Measurements from ENCODE around the gene VIPR2.
"Not testable (repeated sequence)": the region's sequence is repeated elsewhere in the genome, so short reads cannot be mapped to it uniquely, and the experiment has no call there.

The VIPR2 gene

DNA sequence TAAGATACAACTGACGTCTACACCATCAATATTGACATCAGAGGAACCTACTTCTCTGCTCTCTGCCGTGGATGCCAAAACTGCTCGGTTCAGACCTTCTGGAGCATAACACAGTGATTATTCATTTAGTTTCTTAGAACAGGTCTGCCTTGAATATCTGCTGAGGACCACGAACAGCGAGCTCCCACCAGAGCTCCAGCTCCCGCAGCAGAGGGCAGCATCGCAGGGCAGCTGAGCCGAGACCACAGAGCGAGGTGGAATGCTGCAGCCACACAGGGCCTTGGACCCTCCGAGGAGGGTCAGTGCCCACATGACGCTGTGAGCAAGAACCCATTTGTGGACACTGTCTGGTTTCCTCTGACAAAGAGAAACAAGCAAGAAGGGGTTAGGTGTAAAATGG, 6.8 kb downstream of the VIPR2 start:
- DNase-seq: no peak

DNA sequence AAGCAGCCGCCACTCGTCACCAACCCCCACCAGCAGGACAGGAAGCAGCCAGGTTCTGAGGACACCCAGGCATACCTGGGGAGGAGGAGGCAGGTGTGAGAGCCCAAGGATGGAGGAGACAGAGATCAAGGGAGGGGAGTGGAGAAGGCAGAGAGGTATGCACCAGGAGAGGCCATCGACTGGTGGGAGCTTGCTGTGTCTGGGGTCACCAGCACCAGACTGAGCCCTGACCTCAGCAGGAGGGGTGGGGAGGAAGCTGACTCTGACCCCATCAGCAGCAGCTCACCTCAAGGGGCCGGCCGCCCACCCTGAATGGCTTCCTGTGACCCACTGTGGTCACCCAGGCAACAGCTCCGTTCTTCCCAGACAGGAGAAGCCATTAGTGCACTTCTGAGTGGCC, 7.8 kb downstream of the VIPR2 start:
- DNase-seq: no peak

DNA sequence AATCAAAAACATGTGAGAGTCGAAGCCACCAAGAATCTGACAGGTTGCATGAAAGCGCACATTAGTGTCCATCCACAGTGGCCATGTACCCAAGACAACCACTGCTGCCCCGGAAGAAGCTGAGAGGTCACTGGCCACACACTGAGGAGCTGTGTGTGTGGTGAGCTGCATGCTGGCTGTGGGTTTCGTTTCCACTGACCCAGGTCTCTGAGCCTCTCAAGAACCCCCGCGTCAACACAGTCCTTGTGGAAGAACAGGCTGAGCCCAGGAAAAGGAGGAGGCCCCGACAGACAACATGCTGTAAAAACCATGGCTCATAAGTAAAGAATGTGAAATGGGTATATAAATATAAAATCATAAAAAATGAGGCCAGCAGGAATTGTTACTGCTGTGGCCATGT, 8.2 kb downstream of the VIPR2 start:
- DNase-seq: no peak

DNA sequence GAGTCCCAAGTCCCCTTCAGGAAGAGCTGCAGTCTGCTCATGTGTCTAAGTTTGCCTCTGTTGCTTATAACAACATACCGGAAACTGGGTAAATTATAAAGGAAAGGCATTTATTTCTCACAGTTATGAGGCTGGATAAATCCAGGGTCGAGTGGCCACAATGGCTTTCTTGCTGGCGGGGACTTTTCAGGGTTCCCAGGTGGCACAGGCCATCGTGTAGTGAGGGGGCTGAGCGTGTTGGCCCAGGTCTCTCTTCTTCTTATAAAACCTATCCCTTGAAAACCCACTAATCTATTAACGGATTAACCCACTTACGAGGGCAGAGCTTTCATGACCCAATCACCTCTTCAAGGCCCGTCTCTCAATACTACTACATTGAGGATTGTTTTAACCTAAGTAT, 8.7 kb downstream of the VIPR2 start:
- no peak for DNase-seq

DNA sequence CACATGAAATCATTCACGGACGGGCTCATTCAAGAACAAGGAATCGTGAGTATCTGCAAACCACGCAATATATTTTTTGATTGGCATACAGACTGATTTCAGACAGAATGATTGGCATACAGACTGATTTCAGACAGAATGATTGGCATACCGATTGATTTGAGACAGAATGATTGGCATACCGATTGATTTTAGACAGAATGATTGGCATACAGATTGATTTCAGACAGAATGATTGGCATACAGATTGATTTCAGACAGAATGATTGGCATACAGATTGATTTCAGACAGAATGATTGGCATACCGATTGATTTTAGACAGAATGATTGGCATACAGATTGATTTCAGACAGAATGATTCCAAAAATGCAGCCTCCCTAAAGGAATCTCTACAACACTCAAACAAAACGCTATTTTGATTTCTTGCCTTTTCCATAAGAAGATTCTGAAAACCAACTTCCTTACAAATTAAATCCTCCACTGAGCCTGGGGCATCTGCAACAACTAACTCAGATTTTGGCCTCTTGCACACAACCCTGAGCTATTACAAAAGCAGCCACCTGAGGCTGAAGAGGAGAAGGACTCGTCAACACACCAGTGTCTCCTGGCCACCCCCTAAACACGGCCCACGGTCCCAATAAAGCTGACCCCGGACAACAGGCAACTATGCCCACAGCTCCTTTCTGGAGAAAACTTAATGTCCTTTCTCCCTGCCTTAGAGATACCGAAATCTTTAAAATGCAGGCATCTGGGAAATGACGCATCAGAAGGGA, 11.8 kb downstream of the VIPR2 start:
- not testable (repeated sequence) for DNase-seq

DNA sequence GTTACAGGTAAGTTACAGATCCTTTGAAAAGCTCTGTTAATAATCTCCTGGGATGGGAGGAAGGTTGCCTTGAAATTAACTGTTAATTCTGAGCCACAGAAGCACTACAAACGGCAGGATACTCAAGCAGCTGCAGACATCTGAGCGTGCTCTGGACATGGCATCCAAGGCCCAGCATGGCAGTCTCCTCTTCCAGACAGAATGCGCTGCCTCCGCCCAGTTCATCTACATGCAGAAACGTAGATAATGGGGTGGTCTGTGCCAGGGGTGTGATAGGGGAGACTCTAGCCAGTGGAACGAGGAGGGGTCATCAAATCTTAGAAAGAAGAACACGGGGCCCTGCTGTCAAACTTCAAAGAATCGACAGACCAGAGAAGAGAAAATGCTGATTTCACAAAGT, 13.8 kb downstream of the VIPR2 start:
- no peak for DNase-seq

DNA sequence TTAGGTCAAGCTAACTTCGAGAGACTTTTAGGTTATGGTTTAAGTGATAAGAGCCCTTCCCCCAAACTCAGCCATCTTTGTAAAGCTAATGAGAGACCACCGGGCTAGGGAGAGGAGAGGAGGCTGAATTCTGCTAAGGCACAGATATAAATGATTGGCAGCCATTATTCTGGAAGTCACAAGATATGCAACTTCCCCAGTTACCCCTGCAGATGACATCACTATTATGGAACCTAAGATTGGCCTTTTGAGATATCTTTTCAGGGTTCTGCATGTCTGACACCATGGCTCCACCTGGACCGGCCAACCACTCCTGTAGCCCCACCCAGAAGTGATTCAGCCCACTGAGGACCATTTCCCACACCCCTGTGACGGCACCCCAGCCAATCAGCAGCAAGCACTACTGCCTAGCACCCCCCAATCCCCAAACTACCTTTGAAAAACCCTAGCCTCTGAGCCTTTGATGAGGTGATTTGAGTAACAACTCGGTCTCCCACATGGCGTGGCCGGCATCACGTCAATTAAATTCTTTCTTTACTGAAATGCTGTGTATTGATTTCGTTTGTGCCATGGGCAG, 14.4 kb downstream of the VIPR2 start:
- no peak for DNase-seq

DNA sequence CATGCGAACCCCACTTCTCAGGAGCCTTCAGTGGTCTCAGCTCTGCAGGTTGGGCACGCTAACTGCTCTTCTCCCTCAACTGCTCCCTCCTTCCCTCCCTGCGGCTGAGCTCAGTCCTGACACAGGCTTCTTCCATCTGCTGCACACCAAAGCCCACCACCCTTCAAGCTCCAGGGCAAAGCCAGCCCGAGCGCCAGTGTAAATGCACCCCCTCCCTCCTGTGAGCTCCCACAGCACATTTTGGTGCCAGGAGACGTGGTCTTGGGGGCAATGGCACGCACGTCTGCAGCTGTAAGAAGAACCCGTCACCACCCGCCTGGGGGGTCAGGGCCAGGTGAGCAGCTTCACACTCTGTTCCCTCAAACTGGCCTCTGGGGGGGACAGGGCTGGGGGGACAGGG, 15.9 kb downstream of the VIPR2 start:
- no peak for DNase-seq

DNA sequence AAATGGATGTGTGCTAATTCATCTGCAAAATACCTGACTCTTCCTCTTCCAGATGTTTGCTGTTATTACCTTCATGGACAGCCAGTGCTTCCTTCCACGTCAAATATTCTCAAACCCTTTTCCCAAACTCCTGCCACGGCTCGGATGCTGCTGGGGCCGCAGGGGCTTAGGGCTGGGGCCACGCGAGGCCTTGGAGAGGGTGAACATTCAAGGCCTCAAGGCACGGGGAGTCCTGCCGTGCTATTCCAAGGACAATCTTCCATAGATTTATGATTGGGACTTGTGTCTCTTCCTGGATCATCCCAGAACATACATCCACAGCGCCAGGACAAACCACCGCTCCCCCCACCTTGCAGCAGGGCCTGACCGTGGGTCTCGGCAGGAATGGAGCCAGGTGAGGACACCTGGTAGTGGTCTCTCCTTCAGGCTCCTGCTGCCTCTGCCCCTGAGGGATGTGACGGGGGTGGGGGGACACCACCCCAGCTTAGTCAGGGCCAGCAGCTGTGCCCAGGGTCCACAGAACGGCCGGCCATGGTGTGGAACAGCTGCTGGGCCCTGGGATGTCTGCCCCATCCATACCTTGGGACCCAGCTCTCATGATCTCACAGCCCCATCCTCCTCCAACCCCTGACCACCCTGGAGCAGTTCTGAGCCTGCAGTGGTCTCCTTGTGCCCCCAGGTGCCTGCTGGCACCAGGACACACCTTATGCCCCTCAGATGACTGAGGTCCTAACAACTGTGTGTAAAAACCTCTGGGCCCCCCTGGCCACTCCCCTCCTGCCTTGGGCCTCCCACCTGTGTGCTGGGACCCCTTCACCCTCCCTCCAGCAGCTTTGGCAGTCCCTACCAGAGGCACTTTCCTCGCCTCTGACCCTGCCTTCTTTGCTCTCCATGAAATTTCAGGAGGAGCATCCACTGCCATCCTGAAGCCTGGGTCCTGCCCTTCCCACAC, 16.7 kb downstream of the VIPR2 start:
- DNase-seq: no peak

DNA sequence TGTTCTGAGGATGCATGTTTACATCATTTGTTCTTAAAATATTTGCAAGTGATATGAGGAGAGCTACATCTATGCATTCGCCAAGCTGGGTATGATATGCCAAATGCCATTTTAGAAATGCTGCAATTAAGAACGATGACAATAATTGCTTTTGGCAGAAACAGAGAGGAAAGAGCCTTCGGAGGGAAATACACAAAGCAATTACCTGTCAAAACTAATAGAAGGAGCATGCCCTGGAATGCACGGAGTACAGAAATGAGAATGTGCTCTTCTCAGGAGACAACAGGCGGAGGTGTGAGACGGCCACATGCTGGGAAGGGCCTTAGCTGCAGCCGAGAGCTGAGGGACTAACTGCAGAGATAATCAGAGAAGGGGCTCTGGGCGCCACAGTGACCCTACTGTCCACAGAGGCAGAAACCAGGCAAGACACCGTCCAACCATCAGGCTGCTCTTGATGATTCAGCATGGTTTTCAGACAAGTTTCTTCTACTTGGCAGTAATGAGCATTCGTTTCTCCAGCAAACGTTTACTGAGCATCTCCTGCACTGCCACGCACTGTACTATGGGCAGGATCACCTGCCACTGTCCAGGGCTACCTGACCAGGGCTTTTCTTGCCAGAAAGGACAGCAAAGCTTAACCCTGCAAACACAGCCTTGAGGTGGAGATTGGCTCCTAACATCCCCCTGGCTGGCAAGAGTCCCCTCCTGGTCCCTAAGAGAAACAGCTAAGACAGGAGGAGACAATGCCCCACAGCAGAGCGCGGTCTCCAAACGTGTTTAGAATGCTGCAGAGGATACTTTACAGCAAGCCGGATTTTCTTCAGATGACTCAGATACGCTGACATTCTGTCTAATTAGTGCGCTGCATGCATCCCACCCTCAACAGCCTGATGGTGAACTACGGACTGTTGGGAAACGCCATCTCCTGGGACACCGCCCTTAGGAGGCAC, 18.1 kb downstream of the VIPR2 start:
- no peak for DNase-seq

DNA sequence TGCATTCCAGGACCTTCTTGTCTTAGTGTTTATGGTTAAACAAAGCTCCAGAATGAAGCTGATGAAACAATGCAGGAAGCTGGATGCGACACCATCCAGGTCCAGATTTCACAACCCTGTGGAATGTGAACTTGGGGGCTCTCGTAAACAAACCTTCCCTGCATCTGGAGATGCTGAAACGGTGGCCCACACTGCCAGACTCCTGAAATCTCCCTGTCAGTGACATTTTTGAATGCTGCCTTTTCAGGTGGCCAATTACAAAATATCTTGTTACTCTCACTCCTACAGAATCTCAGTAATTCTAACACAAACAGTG, 18.8 kb downstream of the VIPR2 start:
- no peak for DNase-seq

DNA sequence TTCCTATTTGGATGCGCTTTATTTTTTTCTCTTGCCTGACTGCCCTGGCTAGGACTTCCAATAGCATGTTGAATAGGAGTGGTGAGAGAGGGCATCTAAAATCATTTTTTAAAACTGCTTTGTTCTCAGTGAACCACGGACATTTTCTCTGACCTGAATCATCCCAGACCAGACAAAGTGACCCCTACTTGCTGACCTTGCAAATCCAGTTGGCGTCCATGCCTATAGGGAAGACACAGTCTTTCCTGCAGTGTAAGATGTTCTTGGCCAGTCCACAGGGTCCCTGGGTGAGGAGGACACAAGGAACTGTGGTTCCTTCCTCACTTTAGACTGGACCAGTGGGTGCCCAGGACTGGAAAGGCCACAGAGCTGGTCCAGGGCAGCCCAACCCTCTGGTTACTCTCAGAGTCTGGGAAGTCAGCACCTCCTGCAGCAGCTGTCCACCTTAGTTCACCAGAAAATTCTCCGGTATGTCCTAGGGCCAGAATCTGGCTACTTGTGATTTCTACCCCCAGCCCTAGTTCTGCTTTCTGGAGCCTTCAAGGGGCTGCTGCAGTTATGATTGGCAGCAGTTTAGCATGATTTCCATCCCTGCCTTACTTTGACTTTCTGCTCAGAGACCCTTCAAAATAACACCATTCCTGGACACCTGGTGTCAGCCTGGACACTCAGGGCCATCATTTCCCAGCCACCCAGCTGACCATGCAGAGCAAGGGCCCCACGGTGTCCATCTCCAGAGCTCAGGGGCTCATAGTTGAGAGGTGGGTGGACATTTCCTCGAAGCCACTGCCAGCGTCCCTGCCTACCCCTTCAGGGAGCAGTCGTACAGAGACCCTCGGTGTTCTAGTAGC, 19.3 kb downstream of the VIPR2 start:
- DNase-seq: no peak

DNA sequence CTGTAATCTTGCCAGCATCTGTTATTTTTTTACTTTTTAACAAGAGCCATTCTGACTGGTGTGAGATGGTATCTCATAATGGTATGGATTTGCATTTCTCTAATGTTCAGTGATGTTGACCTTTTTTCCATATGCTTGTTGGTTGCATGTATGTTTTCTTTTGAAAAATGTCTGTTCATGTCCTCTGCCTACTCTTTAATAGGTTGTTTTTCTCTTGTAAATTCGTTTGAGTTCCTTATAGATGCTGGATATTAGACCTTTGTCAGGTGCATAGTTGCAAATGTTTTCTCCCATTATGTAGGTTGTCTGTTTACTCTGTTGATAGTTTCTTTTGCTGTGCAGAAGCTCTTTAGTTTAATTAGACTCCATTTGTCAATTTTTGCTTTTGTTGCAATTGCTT, 20.9 kb downstream of the VIPR2 start:
- not testable (repeated sequence) for DNase-seq

DNA sequence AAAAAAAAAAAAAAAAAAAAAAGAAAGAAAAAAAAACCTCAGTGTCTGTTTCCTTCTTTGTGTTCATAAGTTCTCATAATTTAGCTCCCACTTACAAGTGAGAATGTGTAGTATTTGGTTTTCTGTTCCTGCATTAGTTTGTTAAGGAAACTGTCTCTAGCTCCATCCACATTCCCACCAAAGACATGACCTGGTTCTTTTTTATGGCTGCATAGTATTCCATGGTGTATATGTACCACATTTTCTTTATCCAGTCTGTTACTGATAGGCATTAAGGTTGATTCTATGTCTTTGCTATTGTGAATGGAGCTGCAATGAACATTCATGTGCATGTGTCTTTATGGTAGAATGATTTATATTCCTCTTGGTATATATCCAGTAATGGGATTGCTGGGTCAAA, 21.4 kb downstream of the VIPR2 start:
- not testable (repeated sequence) for DNase-seq

DNA sequence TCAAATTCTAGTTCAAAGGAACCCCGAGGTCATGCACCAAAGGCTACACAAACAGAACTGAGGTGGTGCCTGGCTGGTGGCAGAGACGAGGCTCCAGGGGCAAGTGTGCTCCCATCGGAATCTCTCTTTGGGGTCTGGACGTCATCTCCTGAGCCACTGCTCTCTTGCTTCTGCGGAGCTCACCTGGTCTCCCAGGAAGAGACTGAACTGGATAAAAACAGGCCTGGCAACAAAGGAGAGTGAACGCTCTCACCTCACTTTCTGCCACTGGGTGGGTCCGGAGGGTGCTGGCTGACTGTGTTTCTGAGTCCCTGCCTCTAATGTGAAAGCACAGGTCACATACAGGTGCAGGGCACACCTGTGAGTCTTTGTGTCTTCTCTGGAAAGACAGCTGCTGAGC, 22.4 kb downstream of the VIPR2 start:
- no peak for DNase-seq

DNA sequence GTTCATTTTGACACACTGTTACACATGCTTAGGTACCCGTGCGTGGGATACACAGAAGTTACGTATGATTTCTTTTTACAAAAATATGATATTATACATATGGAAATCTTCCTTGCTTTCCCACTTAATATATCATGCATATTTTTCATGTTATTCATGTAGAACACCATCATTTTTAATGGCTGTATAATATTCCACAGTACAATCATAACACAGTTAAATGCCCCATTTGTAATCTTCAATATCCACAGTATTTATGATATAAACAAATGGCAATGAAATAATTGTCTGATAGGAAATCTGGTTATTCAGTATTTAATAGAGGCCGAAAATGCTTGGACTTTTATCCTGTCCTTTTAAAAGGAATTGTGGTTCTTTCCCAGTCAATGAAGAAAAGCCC, 23.2 kb downstream of the VIPR2 start:
- no peak for DNase-seq

DNA sequence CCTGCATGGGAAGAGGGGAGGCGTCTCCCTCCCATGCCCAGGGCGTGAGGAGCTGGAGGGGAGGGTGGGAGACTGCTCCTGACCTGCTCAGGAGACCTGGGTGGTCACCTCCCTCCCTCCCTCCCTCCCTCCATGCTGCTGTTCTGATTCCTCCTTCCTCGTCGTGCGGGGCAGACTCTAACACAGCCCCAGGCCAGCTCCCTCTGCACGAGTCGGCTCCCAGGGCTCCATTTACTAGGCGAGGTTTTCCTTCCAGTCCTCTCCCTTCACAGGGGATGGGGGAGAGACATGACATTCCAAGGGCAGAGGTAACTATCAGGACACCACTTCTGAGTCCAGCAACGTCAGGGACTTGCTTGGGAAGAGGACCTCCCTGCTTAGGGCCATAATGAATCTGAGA, 23.6 kb downstream of the VIPR2 start:
- DNase-seq: no peak

DNA sequence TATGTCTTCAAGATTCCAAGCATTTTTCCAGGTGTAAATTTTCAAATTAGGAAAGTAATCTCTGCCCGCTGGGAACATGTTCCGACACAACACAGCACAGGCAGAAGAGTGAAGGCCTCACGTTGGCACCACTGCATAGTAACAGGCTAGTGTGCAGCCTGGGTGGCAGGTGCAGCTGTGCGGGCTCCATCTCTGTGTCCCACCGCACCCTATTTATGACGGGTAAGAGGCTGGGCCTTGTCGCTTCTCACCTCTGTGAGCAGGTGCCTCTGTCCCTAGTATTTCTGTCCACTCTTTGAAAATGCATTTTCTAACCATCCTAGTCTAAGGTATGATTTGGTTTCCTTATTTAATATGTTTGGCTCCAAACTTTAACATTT, 24.1 kb downstream of the VIPR2 start:
- no peak for DNase-seq

DNA sequence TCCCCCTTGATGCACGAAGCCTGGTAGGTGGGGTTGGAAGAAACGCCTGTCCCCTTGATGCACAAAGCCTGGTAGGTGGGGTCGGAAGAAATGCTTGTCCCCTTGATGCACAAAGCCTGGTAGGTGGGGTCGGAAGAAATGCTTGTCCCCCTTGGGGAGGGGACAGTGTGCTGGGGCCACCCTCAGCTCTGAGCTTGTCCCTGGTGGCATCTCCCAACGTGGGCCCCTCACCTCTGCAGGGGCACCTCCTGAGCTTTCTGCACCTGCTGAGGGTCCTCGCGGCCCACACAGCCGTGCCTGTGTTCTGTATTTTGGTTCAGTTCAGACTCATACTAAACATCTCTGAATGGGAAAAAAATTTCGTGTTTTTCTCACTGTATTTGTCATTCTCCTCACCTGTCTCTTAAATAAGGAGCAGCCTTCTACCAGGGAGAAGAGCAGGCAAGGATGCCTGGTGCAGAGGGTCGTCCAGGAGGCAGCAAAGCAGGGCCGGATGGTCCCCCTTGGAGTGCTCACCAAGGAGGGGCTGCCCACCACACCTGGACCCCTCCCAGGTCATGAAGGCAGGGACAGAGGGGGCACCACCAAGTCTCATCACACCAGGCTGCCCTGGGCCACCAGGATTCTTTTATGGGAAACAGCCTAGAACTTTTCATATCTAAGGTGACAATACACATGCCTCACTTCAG, 24.7 kb downstream of the VIPR2 start:
- no peak for DNase-seq

DNA sequence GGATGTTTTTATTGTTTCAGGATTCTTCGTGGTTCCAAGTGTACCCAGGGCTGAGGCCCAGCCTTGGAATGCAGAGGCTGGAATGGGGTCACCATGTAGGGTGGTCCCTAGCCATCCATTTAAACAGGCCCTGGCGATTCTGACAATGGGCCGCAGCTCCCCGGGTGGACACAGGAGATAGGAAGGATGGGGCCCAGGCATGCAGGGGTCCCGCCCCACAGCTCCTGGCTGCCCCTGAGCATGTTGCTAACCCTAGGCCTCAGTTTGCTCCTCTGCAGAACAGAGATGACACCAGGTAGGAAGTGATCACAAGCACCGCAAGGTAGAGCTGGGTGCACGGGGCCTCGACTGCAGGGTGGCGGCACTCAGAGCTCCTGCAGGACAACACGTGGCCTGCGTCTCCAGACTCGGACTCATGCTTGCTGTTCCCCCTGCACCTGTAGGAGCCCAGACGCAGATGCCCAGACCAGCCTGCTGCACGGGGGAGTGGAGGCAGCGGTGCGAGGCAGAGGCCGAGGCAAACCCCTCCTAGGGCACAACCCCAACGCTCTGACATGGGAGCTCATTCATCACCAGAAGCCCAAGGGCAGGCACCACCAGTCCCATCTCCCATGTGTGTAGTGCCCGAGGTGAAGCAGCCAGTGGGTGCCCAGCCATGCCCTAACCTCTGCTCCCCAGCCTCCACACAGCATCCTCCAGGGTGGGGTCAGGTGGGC, 25.5 kb downstream of the VIPR2 start:
- no peak for DNase-seq

DNA sequence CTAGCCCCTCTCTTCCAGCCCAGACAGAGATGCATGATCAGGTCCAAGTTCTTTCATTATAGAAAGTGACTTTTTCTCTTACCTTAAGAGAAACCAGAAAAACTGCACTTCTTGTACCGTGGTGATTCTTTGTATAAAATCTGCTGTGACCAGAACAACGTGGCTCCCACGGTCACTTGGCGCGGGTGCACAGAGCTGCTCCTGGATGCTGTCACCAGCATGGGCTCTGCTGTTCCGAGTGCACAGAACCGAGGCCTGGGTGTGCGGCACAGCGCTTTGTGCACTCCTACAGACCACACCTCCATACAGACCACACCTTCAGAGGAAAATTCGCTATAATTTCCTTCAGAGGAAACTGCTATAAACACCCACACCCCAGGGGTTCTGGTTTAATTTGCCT, 26.0 kb downstream of the VIPR2 start:
- no peak for DNase-seq
